Panc1 (cell line): Measurements from ENCODE around the gene GABRA6. TPM values are rescaled to one million over a fixed set of nuclear protein-coding genes. Genes with fewer than 3 reads are reported as not detected.

Experiments
- ATAC-seq: fragments of 200-7000 bp; cut with Tn5 transposase; 2 replicates; pipeline ENCODE4 v1.9.1; 2020; ENCODE audit warnings: mild to moderate bottlenecking, moderate library complexity
- BruUV-seq: library from RNA; stranded (reverse); fragments of 400-500 nt; replicated peaks from 2 replicates; lab custom pipeline; 2021; lab: Mats Ljungman, UMichigan
- CTCF ChIA-PET: fragments of 300-600 bp; sonication (Branson Sonifier 250); formaldehyde crosslinking; loops from one replicate; lab custom pipeline; 2022; ENCODE audit warnings: antibody characterized with exemption; lab: Charles Lee
- POLR2A ChIA-PET: fragments of 300-600 bp; sonication (Branson Sonifier 250); formaldehyde crosslinking; loops from one replicate; lab custom pipeline; 2022; ENCODE audit warnings: antibody characterized with exemption; lab: Charles Lee
- DNase-seq: peaks from one replicate; pipeline ENCODE4 v3.0.0-alpha.2; 2010; ENCODE audit warnings: low read depth, low spot score
- H3K27ac ChIP-seq: 2 replicates; pipeline ENCODE4 v1.5.1; 2011; ENCODE audit warnings: mild to moderate bottlenecking, low read length, inconsistent platforms
- H3K27me3 ChIP-seq: fragments of 200-500 bp; sonication (Bioruptor generic); 2 replicates; pipeline ENCODE4 v1.6.0; 2014; ENCODE audit warnings: low read length, inconsistent platforms; ENCODE audit not compliant: control insufficient read depth, insufficient read depth
- H3K36me3 ChIP-seq: fragments of 200-500 bp; sonication (Bioruptor generic); 2 replicates; pipeline ENCODE4 v1.5.1; 2014; ENCODE audit warnings: inconsistent platforms, mild to moderate bottlenecking, low read length, moderate library complexity; ENCODE audit not compliant: control insufficient read depth, insufficient read depth
- H3K4me1 ChIP-seq: 2 replicates; pipeline ENCODE4 v1.5.1; 2011; ENCODE audit warnings: inconsistent platforms, mild to moderate bottlenecking, low read length, moderate library complexity; ENCODE audit not compliant: control insufficient read depth, insufficient read depth
- H3K4me3 ChIP-seq, 2 experiments: 2 replicates each; pipeline ENCODE4 v1.5.1; 2011 to 2012; ENCODE audit warnings: low read depth in 2 of 2, low read length in 2 of 2, mild to moderate bottlenecking in 2 of 2, inconsistent platforms in 1 of 2, moderate library complexity in 1 of 2
- H3K9me3 ChIP-seq: fragments of 200-500 bp; sonication (Bioruptor generic); 2 replicates; pipeline ENCODE4 v1.5.1; 2014; ENCODE audit warnings: low read depth, mild to moderate bottlenecking, inconsistent platforms, low read length, moderate library complexity; ENCODE audit not compliant: control insufficient read depth, insufficient read depth
- POLR2AphosphoS5 ChIP-seq: IDR thresholded peaks from 2 replicates; pipeline ENCODE4 v1.6.1; 2012; ENCODE audit warnings: mild to moderate bottlenecking, low read depth, low read length, moderate library complexity
- SIN3A ChIP-seq: IDR thresholded peaks from 2 replicates; pipeline ENCODE4 v1.6.1; 2012; ENCODE audit warnings: low read depth, mild to moderate bottlenecking, low read length, moderate library complexity, borderline replicate concordance; ENCODE audit not compliant: insufficient read depth
- TCF7L2 ChIP-seq: IDR thresholded peaks from 2 replicates; pipeline ENCODE4 v1.6.1; 2011; ENCODE audit warnings: mild to moderate bottlenecking, low read depth, low read length, inconsistent platforms
- in situ Hi-C: cut with HindIII; loops from 2 replicates; pipeline ENCODE4 v1.10.0; 2016; ENCODE audit warnings: low sequenced_read_pairs, low pct_unique_long_range_greater_than_20kb
- intact Hi-C: fragments of 100-400 bp; cut with micrococcal nuclease; formaldehyde crosslinking; loops from one replicate; pipeline ENCODE4 v1.10.0; 2022; ENCODE audit not compliant: unreplicated experiment
- total RNA-seq: library from RNA; stranded (reverse); gene quantifications from one replicate; pipeline ENCODE4 v1.2.1, GENCODE V29; 2021; ENCODE audit not compliant: unreplicated experiment
- TF ChIP-seq, protein P1 (sequence below): fragments of 450-650 bp; IDR thresholded peaks from 2 replicates; pipeline ENCODE4 v1.5.1; 2017; ENCODE audit warnings: mild to moderate bottlenecking
- TF ChIP-seq, protein P2 (sequence below), 2 experiments: IDR thresholded peaks; 2 replicates each; pipeline ENCODE4 v1.6.1; 2011 to 2012; ENCODE audit warnings: low read depth in 2 of 2, control low read depth in 1 of 2, low read length in 1 of 2, mild to moderate bottlenecking in 1 of 2, moderate library complexity in 1 of 2; ENCODE audit not compliant: insufficient read depth in 1 of 2

The GABRA6 gene
- total RNA-seq, 1 experiment from 2014 or later: not detected

DNA sequence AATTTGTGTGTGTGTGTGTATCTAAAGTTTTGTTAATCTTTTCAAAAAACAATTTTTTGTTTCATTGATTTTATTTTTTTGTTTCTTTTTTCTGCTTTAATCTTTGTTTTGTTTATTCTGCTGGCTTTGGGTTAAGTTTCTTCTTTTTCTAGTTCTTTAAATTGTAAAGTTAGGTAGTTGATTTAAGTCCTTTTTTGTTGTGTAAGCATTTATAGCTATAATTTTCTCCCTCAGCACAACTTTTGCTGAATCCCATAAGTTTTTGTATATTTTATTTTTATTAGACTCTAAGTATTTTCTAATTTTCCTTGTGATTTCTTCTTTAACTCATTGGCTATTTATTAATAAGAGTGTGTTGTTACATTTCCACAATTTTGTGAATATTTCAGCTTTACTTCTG lies 34.9 kb downstream of the GABRA6 start:
- DNase-seq (no peak), ATAC-seq (no peak)
- no peaks in the 10 kb centered on the region for H3K36me3 ChIP-seq
- POLR2A ChIA-PET: no interaction called here
- H3K4me3 ChIP-seq: no peak overlapping the region
- in situ Hi-C loops (no loop called here), intact Hi-C loops (no loop called here)
- CTCF ChIA-PET: no interaction called here
- BruUV-seq: no TSS peak
- no peak for TF ChIP-seq POLR2AphosphoS5
- no peak for TF ChIP-seq SIN3A
- TF ChIP-seq, protein P1, sequence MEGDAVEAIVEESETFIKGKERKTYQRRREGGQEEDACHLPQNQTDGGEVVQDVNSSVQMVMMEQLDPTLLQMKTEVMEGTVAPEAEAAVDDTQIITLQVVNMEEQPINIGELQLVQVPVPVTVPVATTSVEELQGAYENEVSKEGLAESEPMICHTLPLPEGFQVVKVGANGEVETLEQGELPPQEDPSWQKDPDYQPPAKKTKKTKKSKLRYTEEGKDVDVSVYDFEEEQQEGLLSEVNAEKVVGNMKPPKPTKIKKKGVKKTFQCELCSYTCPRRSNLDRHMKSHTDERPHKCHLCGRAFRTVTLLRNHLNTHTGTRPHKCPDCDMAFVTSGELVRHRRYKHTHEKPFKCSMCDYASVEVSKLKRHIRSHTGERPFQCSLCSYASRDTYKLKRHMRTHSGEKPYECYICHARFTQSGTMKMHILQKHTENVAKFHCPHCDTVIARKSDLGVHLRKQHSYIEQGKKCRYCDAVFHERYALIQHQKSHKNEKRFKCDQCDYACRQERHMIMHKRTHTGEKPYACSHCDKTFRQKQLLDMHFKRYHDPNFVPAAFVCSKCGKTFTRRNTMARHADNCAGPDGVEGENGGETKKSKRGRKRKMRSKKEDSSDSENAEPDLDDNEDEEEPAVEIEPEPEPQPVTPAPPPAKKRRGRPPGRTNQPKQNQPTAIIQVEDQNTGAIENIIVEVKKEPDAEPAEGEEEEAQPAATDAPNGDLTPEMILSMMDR: no peak
- TF ChIP-seq, protein P2, sequence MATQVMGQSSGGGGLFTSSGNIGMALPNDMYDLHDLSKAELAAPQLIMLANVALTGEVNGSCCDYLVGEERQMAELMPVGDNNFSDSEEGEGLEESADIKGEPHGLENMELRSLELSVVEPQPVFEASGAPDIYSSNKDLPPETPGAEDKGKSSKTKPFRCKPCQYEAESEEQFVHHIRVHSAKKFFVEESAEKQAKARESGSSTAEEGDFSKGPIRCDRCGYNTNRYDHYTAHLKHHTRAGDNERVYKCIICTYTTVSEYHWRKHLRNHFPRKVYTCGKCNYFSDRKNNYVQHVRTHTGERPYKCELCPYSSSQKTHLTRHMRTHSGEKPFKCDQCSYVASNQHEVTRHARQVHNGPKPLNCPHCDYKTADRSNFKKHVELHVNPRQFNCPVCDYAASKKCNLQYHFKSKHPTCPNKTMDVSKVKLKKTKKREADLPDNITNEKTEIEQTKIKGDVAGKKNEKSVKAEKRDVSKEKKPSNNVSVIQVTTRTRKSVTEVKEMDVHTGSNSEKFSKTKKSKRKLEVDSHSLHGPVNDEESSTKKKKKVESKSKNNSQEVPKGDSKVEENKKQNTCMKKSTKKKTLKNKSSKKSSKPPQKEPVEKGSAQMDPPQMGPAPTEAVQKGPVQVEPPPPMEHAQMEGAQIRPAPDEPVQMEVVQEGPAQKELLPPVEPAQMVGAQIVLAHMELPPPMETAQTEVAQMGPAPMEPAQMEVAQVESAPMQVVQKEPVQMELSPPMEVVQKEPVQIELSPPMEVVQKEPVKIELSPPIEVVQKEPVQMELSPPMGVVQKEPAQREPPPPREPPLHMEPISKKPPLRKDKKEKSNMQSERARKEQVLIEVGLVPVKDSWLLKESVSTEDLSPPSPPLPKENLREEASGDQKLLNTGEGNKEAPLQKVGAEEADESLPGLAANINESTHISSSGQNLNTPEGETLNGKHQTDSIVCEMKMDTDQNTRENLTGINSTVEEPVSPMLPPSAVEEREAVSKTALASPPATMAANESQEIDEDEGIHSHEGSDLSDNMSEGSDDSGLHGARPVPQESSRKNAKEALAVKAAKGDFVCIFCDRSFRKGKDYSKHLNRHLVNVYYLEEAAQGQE (IDR thresholded peaks at IDR 0.05; ENCODE audit: insufficient read depth in 1 of 2, low read depth in 2 of 2, low read length in 1 of 2): no peak
- no peak for TF ChIP-seq TCF7L2
- H3K27ac ChIP-seq: no peak overlapping the region
- no peaks in the 10 kb centered on the region for H3K27me3 ChIP-seq
- H3K9me3 ChIP-seq: no peaks in the 10 kb centered on the region
- H3K4me1 ChIP-seq: no peaks in the 10 kb centered on the region

DNA sequence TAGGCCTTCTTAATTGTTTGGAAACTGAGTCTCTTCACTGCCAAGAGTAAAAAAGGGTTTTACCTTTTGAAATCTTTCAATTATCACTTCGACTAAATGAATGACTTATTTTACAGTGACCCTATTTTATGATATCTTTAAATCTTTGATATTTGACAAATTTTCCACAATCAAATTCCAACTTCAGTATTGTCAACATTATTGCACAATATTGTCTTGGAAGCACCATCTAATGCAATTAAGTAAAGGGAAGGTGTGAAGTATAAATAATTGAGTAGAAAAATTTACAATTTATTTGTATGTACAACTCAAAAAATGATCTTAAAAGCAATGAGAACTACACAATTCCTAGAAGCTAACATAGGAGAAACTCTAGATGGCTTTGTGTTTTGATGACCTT lies 49.2 kb downstream of the GABRA6 start:
- in situ Hi-C loops (no loop called here), intact Hi-C loops (no loop called here)
- H3K4me3 ChIP-seq: no peak overlapping the region
- no peak overlapping the region for H3K27ac ChIP-seq
- no peaks in the 10 kb centered on the region for H3K4me1 ChIP-seq
- BruUV-seq: no TSS peak
- POLR2A ChIA-PET: no interaction called here
- H3K9me3 ChIP-seq: no peaks in the 10 kb centered on the region
- no peaks in the 10 kb centered on the region for H3K27me3 ChIP-seq
- no peak for DNase-seq
- no peak for TF ChIP-seq TCF7L2
- TF ChIP-seq, protein P2 (IDR thresholded peaks at IDR 0.05; ENCODE audit: insufficient read depth in 1 of 2, low read depth in 2 of 2, low read length in 1 of 2): no peak
- TF ChIP-seq, protein P1: no peak
- TF ChIP-seq POLR2AphosphoS5: no peak
- TF ChIP-seq SIN3A: no peak
- ATAC-seq: no peak
- H3K36me3 ChIP-seq: no peaks in the 10 kb centered on the region
- CTCF ChIA-PET: no interaction called here
